ENCODE results near the gene MARVELD3.

- TF ChIP-seq CTCF (IDR thresholded peaks at IDR 0.05): no peak
- no peak for TF ChIP-seq POLR2A (IDR thresholded peaks at IDR 0.05)
Measured at GRCh38 chr16:71670537-71670936, 44.6 kb downstream of the MARVELD3 start.

Data from body of pancreas (tissue), 4 donors.